Chondrocyte (in vitro differentiated cells): ENCODE measurements around the gene GABRB1. TPM values are rescaled to one million over a fixed set of nuclear protein-coding genes. Genes with fewer than 3 reads are reported as not detected.

Experiments used
- DNase-seq: peaks from one replicate; pipeline ENCODE4 v3.0.0; 2021; ENCODE audit warnings: mixed read lengths, low spot score
- H3K27ac Mint-ChIP-seq: one replicate; pipeline ENCODE4 v1.8.0; 2021; ENCODE audit warnings: mild to moderate bottlenecking, moderate library complexity, mixed read lengths; ENCODE audit not compliant: unreplicated experiment
- H3K27me3 Mint-ChIP-seq: 2 replicates; pipeline ENCODE4 v1.8.0; 2021; ENCODE audit warnings: low read depth, mixed read lengths
- H3K36me3 Mint-ChIP-seq: 2 replicates; pipeline ENCODE4 v1.8.0; 2021; ENCODE audit warnings: low read depth, mixed read lengths
- H3K4me1 Mint-ChIP-seq: 2 replicates; pipeline ENCODE4 v1.8.0; 2021; ENCODE audit warnings: low read depth, mild to moderate bottlenecking, mixed read lengths
- H3K4me3 Mint-ChIP-seq: one replicate; pipeline ENCODE4 v1.8.0; 2021; ENCODE audit warnings: mild to moderate bottlenecking, moderate library complexity, mixed read lengths; ENCODE audit not compliant: unreplicated experiment
- H3K9me3 Mint-ChIP-seq: 2 replicates; pipeline ENCODE4 v1.8.0; 2021; ENCODE audit warnings: low read depth, mixed read lengths
- total RNA-seq: library from RNA; stranded (reverse); gene quantifications from 3 replicates; pipeline ENCODE4 v1.2.1, GENCODE V29; 2021
- TF ChIP-seq, protein P1 (sequence below): fragments of 200-600 bp; sonication (generic); IDR thresholded peaks from 2 replicates; pipeline ENCODE4 v1.5.0; 2021; ENCODE audit warnings: antibody characterized with exemption, mild to moderate bottlenecking, moderate library complexity

The GABRB1 gene
- total RNA-seq, 1 donor from 2014 or later: not detected

DNA sequence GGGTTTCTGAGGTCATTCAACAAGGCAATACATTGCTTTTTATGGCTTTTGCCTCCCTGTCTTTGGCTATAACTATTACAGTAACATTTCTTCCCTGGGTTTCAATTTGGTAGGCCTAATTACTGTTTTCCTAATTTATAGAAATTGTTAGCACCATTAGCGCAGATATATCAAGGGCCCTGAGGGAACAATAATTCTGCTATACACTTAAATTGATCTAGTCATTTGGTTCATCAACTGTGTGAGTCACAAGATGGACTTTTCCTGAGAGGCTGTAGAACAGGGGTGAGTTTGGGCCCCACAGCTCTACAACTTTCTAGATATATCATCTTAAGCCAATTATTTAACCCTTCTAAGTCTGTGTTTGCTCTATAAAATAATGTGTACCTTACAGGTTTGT, 324.2 kb downstream of the GABRB1 start:
- Mint-ChIP-seq H3K4me1 (no peaks in the 10 kb centered on the region), H3K4me3 (no peak overlapping the region), H3K27me3 (peaks cover 10% of the 10 kb centered on the region), H3K9me3 (no peaks in the 10 kb centered on the region), H3K27ac (no peak overlapping the region), H3K36me3 (no peaks in the 10 kb centered on the region)
- no peak for DNase-seq
- TF ChIP-seq, protein P1, sequence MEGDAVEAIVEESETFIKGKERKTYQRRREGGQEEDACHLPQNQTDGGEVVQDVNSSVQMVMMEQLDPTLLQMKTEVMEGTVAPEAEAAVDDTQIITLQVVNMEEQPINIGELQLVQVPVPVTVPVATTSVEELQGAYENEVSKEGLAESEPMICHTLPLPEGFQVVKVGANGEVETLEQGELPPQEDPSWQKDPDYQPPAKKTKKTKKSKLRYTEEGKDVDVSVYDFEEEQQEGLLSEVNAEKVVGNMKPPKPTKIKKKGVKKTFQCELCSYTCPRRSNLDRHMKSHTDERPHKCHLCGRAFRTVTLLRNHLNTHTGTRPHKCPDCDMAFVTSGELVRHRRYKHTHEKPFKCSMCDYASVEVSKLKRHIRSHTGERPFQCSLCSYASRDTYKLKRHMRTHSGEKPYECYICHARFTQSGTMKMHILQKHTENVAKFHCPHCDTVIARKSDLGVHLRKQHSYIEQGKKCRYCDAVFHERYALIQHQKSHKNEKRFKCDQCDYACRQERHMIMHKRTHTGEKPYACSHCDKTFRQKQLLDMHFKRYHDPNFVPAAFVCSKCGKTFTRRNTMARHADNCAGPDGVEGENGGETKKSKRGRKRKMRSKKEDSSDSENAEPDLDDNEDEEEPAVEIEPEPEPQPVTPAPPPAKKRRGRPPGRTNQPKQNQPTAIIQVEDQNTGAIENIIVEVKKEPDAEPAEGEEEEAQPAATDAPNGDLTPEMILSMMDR: no peak

DNA sequence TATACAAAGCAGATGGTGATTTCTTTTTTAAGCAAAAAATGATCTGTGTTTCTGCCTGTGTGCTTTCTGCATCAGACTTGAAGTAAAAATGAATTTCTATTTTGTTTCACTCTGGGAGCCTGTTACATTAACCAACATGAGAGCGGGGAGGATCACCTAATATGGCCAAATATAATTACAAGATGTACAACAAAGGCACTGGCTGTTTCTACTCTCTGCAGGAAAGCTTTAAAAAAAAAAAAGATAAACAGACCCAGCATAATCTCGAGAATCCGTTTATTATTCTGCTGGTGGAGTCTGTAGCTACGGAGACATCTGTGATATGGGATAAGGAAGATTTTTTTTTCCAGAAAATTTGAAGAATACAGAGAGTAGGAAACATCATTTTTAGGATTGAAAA, 328.5 kb downstream of the GABRB1 start:
- no peak overlapping the region for H3K27ac Mint-ChIP-seq
- TF ChIP-seq, protein P1: no peak
- DNase-seq: no peak
- no peaks in the 10 kb centered on the region for H3K4me1 Mint-ChIP-seq
- H3K36me3 Mint-ChIP-seq: no peaks in the 10 kb centered on the region
- no peak overlapping the region for H3K4me3 Mint-ChIP-seq
- peaks cover 34% of the 10 kb centered on the region for H3K27me3 Mint-ChIP-seq
- no peaks in the 10 kb centered on the region for H3K9me3 Mint-ChIP-seq

DNA sequence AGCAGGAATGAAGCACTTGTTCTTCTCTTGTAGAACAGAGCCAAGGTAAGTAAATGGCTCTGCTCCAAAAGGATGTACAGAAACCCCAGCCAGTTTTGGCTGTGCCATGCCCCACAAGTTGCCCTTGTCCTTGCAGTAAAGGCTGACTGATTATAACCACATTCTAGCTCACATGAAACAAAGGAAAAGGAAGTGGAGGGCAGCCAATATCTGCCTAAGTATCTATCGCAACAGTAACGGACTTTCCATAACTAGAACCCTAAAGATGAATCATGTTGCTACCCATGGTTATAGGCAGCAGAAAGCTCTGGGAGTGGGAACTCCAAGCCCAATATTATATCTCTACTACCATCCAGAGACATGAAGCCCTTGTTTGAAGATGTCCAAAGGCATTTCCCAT, 336.4 kb downstream of the GABRB1 start:
- H3K36me3 Mint-ChIP-seq: no peaks in the 10 kb centered on the region
- DNase-seq: no peak
- no peak overlapping the region for H3K27ac Mint-ChIP-seq
- no peak overlapping the region for H3K4me3 Mint-ChIP-seq
- peaks cover 9% of the 10 kb centered on the region for H3K9me3 Mint-ChIP-seq
- H3K27me3 Mint-ChIP-seq: peaks cover 42% of the 10 kb centered on the region
- TF ChIP-seq, protein P1: no peak
- no peaks in the 10 kb centered on the region for H3K4me1 Mint-ChIP-seq

DNA sequence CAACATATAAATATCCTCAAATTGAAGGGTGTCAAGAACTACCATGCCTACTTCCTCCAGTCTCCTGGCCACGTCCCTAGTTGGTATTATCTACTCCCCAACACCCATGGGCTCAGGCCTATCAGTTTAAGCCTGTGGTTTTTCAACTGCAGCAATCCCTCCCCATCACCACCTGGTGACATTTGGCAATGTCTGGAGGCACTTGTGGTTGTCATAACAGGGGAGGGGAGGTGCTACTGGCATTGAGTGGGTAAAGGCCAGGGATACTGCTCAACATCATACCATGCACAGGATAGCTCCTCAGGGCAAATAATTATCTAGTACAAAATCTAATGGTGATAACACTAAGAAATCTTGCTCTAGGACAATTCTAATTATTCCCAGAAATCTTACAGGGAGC, 336.8 kb downstream of the GABRB1 start:
- H3K27ac Mint-ChIP-seq: no peak overlapping the region
- H3K9me3 Mint-ChIP-seq: peaks cover 9% of the 10 kb centered on the region
- no peaks in the 10 kb centered on the region for H3K4me1 Mint-ChIP-seq
- peaks cover 46% of the 10 kb centered on the region for H3K27me3 Mint-ChIP-seq
- no peak overlapping the region for H3K4me3 Mint-ChIP-seq
- no peaks in the 10 kb centered on the region for H3K36me3 Mint-ChIP-seq
- DNase-seq: no peak
- TF ChIP-seq, protein P1: no peak

DNA sequence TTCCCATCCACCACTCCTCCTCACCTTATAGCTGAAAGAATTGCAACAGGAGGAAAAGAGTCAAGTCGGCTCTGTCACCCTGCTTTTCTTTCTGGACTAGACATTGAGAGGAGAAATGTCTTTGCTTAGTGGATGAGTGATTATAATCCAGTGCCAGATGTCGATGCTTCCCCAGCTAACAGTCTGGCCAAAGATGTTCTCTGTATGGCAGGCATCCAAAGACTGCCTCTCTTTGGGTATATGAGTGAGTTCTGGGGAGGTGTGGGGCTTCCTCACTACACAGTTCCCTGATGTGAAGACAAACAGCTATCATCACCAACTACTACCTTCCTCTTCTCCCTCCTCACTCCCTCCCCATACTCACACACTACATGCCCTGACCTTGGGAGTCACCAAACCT, 341.2 kb downstream of the GABRB1 start:
- Mint-ChIP-seq H3K27ac (no peak overlapping the region), H3K9me3 (peaks cover 9% of the 10 kb centered on the region), H3K4me1 (no peaks in the 10 kb centered on the region), H3K4me3 (no peak overlapping the region), H3K27me3 (peaks cover 26% of the 10 kb centered on the region), H3K36me3 (no peaks in the 10 kb centered on the region)
- TF ChIP-seq, protein P1: no peak
- no peak for DNase-seq
